ENCODE data around the gene SLC25A43.

DNA sequence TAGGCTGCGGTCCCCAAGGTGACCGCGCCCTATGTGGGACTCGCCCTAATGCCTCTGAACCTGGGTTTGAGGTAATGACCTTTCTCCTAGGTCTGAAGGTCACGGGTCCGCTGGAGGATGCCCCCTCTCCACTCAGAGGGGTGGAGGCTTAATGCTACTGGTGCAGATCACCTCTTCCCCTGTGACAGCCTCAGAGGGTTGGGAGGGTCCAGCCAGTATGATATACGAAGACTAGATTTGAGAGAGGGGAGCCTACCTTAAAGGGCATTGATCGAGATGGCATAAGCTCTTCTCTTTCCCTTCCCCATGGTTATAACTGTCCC is 70.1 kb downstream of the SLC25A43 start:
- TF ChIP-seq, protein P1, sequence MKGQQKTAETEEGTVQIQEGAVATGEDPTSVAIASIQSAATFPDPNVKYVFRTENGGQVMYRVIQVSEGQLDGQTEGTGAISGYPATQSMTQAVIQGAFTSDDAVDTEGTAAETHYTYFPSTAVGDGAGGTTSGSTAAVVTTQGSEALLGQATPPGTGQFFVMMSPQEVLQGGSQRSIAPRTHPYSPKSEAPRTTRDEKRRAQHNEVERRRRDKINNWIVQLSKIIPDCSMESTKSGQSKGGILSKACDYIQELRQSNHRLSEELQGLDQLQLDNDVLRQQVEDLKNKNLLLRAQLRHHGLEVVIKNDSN (IDR thresholded peaks at IDR 0.05): no peak
- TF ChIP-seq EP300 (IDR thresholded peaks at IDR 0.05; ENCODE audit: borderline replicate concordance) (no peak), TAF1 (IDR thresholded peaks at IDR 0.05; ENCODE audit: low read depth) (no peak), RAD21 (IDR thresholded peaks at IDR 0.05; ENCODE audit: low read depth) (no peak), TEAD4 (IDR thresholded peaks at IDR 0.05) (no peak), ZBTB7A (IDR thresholded peaks at IDR 0.05; ENCODE audit: low read depth) (no peak), YY1 (IDR thresholded peaks at IDR 0.05; ENCODE audit: low read depth) (no peak), CREB1 (IDR thresholded peaks at IDR 0.05; ENCODE audit: low read depth) (no peak)
- TF ChIP-seq, protein P2, sequence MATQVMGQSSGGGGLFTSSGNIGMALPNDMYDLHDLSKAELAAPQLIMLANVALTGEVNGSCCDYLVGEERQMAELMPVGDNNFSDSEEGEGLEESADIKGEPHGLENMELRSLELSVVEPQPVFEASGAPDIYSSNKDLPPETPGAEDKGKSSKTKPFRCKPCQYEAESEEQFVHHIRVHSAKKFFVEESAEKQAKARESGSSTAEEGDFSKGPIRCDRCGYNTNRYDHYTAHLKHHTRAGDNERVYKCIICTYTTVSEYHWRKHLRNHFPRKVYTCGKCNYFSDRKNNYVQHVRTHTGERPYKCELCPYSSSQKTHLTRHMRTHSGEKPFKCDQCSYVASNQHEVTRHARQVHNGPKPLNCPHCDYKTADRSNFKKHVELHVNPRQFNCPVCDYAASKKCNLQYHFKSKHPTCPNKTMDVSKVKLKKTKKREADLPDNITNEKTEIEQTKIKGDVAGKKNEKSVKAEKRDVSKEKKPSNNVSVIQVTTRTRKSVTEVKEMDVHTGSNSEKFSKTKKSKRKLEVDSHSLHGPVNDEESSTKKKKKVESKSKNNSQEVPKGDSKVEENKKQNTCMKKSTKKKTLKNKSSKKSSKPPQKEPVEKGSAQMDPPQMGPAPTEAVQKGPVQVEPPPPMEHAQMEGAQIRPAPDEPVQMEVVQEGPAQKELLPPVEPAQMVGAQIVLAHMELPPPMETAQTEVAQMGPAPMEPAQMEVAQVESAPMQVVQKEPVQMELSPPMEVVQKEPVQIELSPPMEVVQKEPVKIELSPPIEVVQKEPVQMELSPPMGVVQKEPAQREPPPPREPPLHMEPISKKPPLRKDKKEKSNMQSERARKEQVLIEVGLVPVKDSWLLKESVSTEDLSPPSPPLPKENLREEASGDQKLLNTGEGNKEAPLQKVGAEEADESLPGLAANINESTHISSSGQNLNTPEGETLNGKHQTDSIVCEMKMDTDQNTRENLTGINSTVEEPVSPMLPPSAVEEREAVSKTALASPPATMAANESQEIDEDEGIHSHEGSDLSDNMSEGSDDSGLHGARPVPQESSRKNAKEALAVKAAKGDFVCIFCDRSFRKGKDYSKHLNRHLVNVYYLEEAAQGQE (IDR thresholded peaks at IDR 0.05; ENCODE audit: low read depth): no peak
- TF ChIP-seq, protein P3, sequence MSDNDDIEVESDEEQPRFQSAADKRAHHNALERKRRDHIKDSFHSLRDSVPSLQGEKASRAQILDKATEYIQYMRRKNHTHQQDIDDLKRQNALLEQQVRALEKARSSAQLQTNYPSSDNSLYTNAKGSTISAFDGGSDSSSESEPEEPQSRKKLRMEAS (IDR thresholded peaks at IDR 0.05): no peak

Data from Ishikawa (cell line).